Activated CD8-positive, alpha-beta memory T cell treated with anti-CD3 and anti-CD28 coated beads for 4 hours (primary cell): Measurements from ENCODE around the gene PPT2.
"Not testable (repeated sequence)": the region's sequence is repeated elsewhere in the genome, so short reads cannot be mapped to it uniquely, and the experiment has no call there.

Source experiments
- DNase-seq, 2 donors: peaks; one replicate each; pipeline ENCODE4 v3.0.0-alpha.2; 2020; ENCODE audit warnings: low read depth in 2 of 2

The PPT2 gene

DNA sequence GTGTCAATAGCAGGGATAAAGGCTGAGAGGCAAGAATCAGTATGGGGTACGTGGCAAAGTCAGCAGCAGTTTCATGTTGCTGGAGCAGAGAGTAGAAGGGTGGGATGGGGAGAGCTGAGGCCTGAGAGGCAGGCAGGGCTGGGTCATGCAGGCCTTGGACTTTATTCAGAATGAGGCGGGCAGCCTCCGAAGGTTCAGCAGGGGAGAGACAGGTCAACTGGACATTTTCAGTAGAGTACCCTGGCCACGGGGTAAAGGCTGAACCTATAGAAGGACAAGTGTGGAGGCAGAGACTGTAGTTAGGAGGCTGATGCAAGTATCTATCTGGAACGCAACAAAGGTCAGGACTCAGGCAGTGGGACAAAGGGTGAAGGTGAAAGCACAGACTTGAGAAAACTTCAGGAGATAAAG, 56.3 kb downstream of the PPT2 start:
- DNase-seq, result no peak

GRCh38 chr6:32211432-32211831, 57.5 kb downstream of the PPT2 start:
- not testable (repeated sequence) for DNase-seq

DNA sequence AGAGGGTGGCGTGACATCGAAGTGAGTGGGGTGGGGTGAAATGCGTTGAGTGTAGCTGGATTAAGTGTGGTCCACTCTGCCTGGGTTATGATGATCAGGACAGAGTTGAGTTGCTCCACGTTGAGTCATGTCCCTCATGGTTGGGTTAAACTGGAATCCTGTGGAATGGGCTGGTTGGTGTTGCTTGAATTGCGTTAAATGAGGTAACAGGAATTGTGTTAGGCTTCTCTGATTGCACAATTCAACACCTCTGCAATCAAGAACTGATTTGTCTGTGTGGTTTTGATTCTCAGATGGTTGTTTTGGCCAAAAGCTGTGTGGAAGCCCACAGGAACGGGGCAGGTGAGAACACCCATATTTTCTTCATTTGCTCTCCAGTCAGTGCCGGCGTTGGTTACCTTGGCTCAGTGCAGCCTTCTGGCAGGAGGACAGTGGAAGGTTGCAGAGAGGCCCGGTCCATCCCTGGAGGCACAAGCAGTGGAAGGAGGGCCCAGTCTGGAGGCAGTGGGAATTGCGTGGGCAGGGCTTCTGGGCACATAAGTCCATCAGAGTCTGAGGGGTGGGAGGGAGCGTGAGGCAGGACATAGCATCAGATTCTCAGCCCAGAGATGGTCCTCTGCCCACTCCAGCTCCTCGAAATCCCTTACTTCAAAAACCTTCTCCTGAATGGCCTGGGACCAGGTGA, 58.3 kb downstream of the PPT2 start:
- no peak for DNase-seq
